Neural crest cell (in vitro differentiated cells): Measurements from ENCODE around the gene ZNF335. TPM values are rescaled to one million over a fixed set of nuclear protein-coding genes. Genes with fewer than 3 reads are reported as not detected.

ENCODE experiments used
- DNase-seq: peaks from one replicate; pipeline ENCODE4 v3.0.0; 2021; ENCODE audit warnings: low read depth, mixed read lengths, low spot score
- H3K27ac Mint-ChIP-seq: one replicate; pipeline ENCODE4 v1.8.0; 2021; ENCODE audit warnings: mild to moderate bottlenecking, mixed read lengths; ENCODE audit not compliant: unreplicated experiment
- H3K27me3 Mint-ChIP-seq: 2 replicates; pipeline ENCODE4 v1.8.0; 2021; ENCODE audit warnings: low read depth, mild to moderate bottlenecking, mixed read lengths
- H3K36me3 Mint-ChIP-seq: 2 replicates; pipeline ENCODE4 v1.8.0; 2021; ENCODE audit warnings: low read depth, mild to moderate bottlenecking, mixed read lengths
- H3K4me1 Mint-ChIP-seq: 2 replicates; pipeline ENCODE4 v1.8.0; 2021; ENCODE audit warnings: mixed read lengths
- H3K4me3 Mint-ChIP-seq: one replicate; pipeline ENCODE4 v1.8.0; 2021; ENCODE audit warnings: mild to moderate bottlenecking, mixed read lengths
- H3K9me3 Mint-ChIP-seq: 2 replicates; pipeline ENCODE4 v1.8.0; 2021; ENCODE audit warnings: mixed read lengths
- CTCF ChIP-seq: fragments of 200-600 bp; sonication (generic); conservative IDR thresholded peaks from 2 replicates; pipeline ENCODE4 v1.5.0; 2021; ENCODE audit warnings: antibody characterized with exemption, mild to moderate bottlenecking
- total RNA-seq: library from RNA; stranded (reverse); gene quantifications from 2 replicates; pipeline ENCODE4 v1.2.1, GENCODE V29; 2021

ZNF335 gene
- total RNA-seq, 1 donor from 2014 or later: 24.8 TPM

- Mint-ChIP-seq H3K4me1 (peaks cover 12% of the 10 kb centered on the region), H3K9me3 (no peaks in the 10 kb centered on the region), H3K27ac (no peak overlapping the region), H3K36me3 (no peaks in the 10 kb centered on the region), H3K27me3 (peaks cover 60% of the 10 kb centered on the region), H3K4me3 (no peak overlapping the region)
- TF ChIP-seq CTCF: no peak
- DNase-seq: no peak
Observed at GRCh38 chr20:46011631-46012482, 39.9 kb upstream of the ZNF335 start.

GRCh38 chr20:46010491-46011391 lies 38.7 kb upstream of the ZNF335 start:
- Mint-ChIP-seq H3K27me3 (peaks cover 64% of the 10 kb centered on the region), H3K4me1 (peaks cover 15% of the 10 kb centered on the region), H3K4me3 (no peak overlapping the region), H3K9me3 (no peaks in the 10 kb centered on the region), H3K36me3 (no peaks in the 10 kb centered on the region), H3K27ac (no peak overlapping the region)
- TF ChIP-seq CTCF: no peak
- DNase-seq: no peak

GRCh38 chr20:46009816-46010215 lies 37.8 kb upstream of the ZNF335 start:
- Mint-ChIP-seq H3K9me3 (no peaks in the 10 kb centered on the region), H3K4me3 (no peak overlapping the region), H3K27me3 (peaks cover 60% of the 10 kb centered on the region), H3K27ac (no peak overlapping the region), H3K36me3 (no peaks in the 10 kb centered on the region), H3K4me1 (peaks cover 19% of the 10 kb centered on the region)
- DNase-seq: no peak
- no peak for TF ChIP-seq CTCF

- H3K27ac Mint-ChIP-seq: no peak overlapping the region
- peaks cover 15% of the 10 kb centered on the region for H3K4me1 Mint-ChIP-seq
- H3K27me3 Mint-ChIP-seq: peaks cover 46% of the 10 kb centered on the region
- no peak overlapping the region for H3K4me3 Mint-ChIP-seq
- no peak for DNase-seq
- H3K36me3 Mint-ChIP-seq: no peaks in the 10 kb centered on the region
- H3K9me3 Mint-ChIP-seq: no peaks in the 10 kb centered on the region
- no peak for TF ChIP-seq CTCF
Observed at GRCh38 chr20:46007671-46008070, 35.7 kb upstream of the ZNF335 start.

GRCh38 chr20:46006964-46007363 lies 35.0 kb upstream of the ZNF335 start:
- H3K9me3 Mint-ChIP-seq: no peaks in the 10 kb centered on the region
- peaks cover 40% of the 10 kb centered on the region for H3K27me3 Mint-ChIP-seq

More at GRCh38 chr20:46006964-46007363, 35.0 kb upstream of the ZNF335 start:
- Mint-ChIP-seq H3K4me3 (no peak overlapping the region), H3K27ac (no peak overlapping the region), H3K4me1 (peaks cover 15% of the 10 kb centered on the region), H3K36me3 (no peaks in the 10 kb centered on the region)
- DNase-seq: no peak
- no peak for TF ChIP-seq CTCF
